CD4-positive, CD25-positive, alpha-beta regulatory T cell (primary cell): ENCODE results near the gene PXMP2. TPM values are rescaled to one million over a fixed set of nuclear protein-coding genes. Genes with fewer than 3 reads are reported as not detected.

Experiments used
- ATAC-seq, 2 donors: fragments of 150-1000 bp; cut with Tn5 transposase; one replicate each; pipeline ENCODE4 v1.10.0; 2021; ENCODE audit warnings: low read depth in 2 of 2, moderate number of reproducible peaks in 2 of 2, moderate library complexity in 1 of 2
- DNase-seq, 3 donors: peaks; one replicate each; pipeline versions ENCODE4 v3.0.0 to v3.0.0-alpha.2; 2012 to 2022; ENCODE audit warnings: mixed read lengths in 1 of 3
- H3K27ac ChIP-seq: one replicate; pipeline ENCODE4 v1.7.0; 2013; ENCODE audit warnings: mild to moderate bottlenecking, low read length; ENCODE audit not compliant: insufficient read depth, poor library complexity, severe bottlenecking
- H3K27me3 ChIP-seq: one replicate; pipeline ENCODE4 v1.7.0; 2013; ENCODE audit warnings: low read length; ENCODE audit not compliant: control insufficient read depth, insufficient read depth
- H3K36me3 ChIP-seq: one replicate; pipeline ENCODE4 v1.7.0; 2013; ENCODE audit warnings: mild to moderate bottlenecking, low read length, moderate library complexity; ENCODE audit not compliant: control insufficient read depth, insufficient read depth
- H3K4me1 ChIP-seq: 2 replicates; pipeline ENCODE4 v1.7.0; 2013; ENCODE audit warnings: mild to moderate bottlenecking, low read length; ENCODE audit not compliant: insufficient read depth, control insufficient read depth, poor library complexity, severe bottlenecking
- H3K4me3 ChIP-seq: one replicate; pipeline ENCODE4 v1.7.0; 2013; ENCODE audit warnings: low read depth, mild to moderate bottlenecking, low read length, moderate library complexity
- H3K9me3 ChIP-seq, 2 experiments: 1 replicate in 1 of 2; 2 replicates in 1 of 2; pipeline ENCODE4 v1.7.0; 2013; ENCODE audit warnings: low read length in 2 of 2, mild to moderate bottlenecking in 1 of 2, moderate library complexity in 1 of 2; ENCODE audit not compliant: control insufficient read depth in 2 of 2
- H3K27ac Mint-ChIP-seq, 3 donors: one replicate each; pipeline ENCODE4 v1.8.0; 2020 to 2022; ENCODE audit warnings: mild to moderate bottlenecking in 3 of 3, mixed read lengths in 3 of 3, moderate library complexity in 2 of 3
- H3K27me3 Mint-ChIP-seq: one replicate; pipeline ENCODE4 v1.8.0; 2022; ENCODE audit warnings: mild to moderate bottlenecking, mixed read lengths
- H3K36me3 Mint-ChIP-seq: one replicate; pipeline ENCODE4 v1.8.0; 2020; ENCODE audit warnings: mixed read lengths
- H3K4me1 Mint-ChIP-seq, 4 donors: one replicate each; pipeline ENCODE4 v1.8.0; 2020 to 2022; ENCODE audit warnings: mixed read lengths in 4 of 4, mild to moderate bottlenecking in 1 of 4
- H3K4me3 Mint-ChIP-seq, 4 donors: one replicate each; pipeline ENCODE4 v1.8.0; 2020 to 2022; ENCODE audit warnings: mild to moderate bottlenecking in 4 of 4, mixed read lengths in 4 of 4, moderate library complexity in 3 of 4
- H3K9me3 Mint-ChIP-seq, 7 donors: one replicate each; pipeline ENCODE4 v1.8.0; 2020 to 2022; ENCODE audit warnings: mixed read lengths in 7 of 7, mild to moderate bottlenecking in 3 of 7, moderate library complexity in 2 of 7
- polyA plus RNA-seq, 4 donors: library from polyadenylated mRNA; unstranded; fragments of 300-500 nt; fragmentation: Illumina TruSeq; gene quantifications; one replicate each; pipeline ENCODE4 v1.2.3, GENCODE V29; 2021
- total RNA-seq: library from RNA; stranded (reverse); gene quantifications from one replicate; pipeline ENCODE4 v1.2.3, GENCODE V29; 2022

Gene PXMP2
- total and polyA plus RNA-seq, 5 donors from 2014 or later, result 3.5 to 20.3 (median 15.2) TPM

GRCh38 chr12:132730353-132730752 is 43.0 kb downstream of the PXMP2 start:
- Histone ChIP-seq H3K4me1 (no peaks in the 10 kb centered on the region), H3K36me3 (peaks cover 79% of the 10 kb centered on the region), H3K27ac (no peak overlapping the region), H3K27me3 (no peaks in the 10 kb centered on the region), H3K9me3 (no peaks in the 10 kb centered on the region), H3K4me3 (no peak overlapping the region)
- Mint-ChIP-seq H3K4me3 (no peak overlapping the region), H3K4me1 (peaks cover 0 to 3% (median under 1%) of the 10 kb centered on the region in 4 donors), H3K9me3 (no peaks in the 10 kb centered on the region), H3K27me3 (no peaks in the 10 kb centered on the region), H3K27ac (no peak overlapping the region), H3K36me3 (peaks cover 69% of the 10 kb centered on the region)
- ATAC-seq (no peak), DNase-seq (no peak)

GRCh38 chr12:132731574-132731973 is 44.2 kb downstream of the PXMP2 start:
- H3K36me3 ChIP-seq, result peaks cover 77% of the 10 kb centered on the region
- H3K4me1 ChIP-seq, result no peaks in the 10 kb centered on the region
- no peaks in the 10 kb centered on the region for H3K9me3 ChIP-seq
- H3K27ac ChIP-seq, result no peak overlapping the region
- no peak for ATAC-seq
- H3K27me3 ChIP-seq, result no peaks in the 10 kb centered on the region
- Mint-ChIP-seq H3K4me1 (peaks cover 0 to 3% (median under 1%) of the 10 kb centered on the region in 4 donors), H3K27ac (no peak overlapping the region), H3K36me3 (peaks cover 57% of the 10 kb centered on the region), H3K9me3 (no peaks in the 10 kb centered on the region), H3K27me3 (no peaks in the 10 kb centered on the region), H3K4me3 (no peak overlapping the region)
- DNase-seq, result no peak
- no peak overlapping the region for H3K4me3 ChIP-seq

DNA sequence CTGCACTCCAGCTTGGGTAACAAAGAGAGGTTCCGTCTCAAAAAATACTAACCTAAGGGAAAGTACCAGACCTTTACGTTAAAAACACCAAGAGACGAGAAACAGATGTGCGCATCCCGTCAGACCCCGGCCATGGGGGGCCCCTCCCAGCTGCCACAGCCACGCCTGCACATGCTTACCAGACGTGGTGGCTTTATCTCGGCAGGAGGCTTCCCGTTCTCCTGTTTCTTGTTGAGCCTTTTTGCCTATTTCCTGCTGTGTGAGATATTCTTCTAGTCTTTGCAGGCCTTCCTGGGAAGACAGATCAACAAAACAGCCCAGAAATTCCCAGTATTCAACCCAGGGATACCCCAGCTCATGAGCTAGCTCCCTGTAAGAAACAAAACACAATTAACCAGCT is 46.8 kb downstream of the PXMP2 start:
- DNase-seq (no peak), ATAC-seq (no peak)
- Histone ChIP-seq H3K27me3 (no peaks in the 10 kb centered on the region), H3K4me3 (no peak overlapping the region), H3K36me3 (peaks cover 79% of the 10 kb centered on the region), H3K9me3 (no peaks in the 10 kb centered on the region), H3K27ac (no peak overlapping the region), H3K4me1 (no peaks in the 10 kb centered on the region)
- no peaks in the 10 kb centered on the region for H3K27me3 Mint-ChIP-seq
- no peak overlapping the region for H3K4me3 Mint-ChIP-seq
- no peaks in the 10 kb centered on the region for H3K9me3 Mint-ChIP-seq
- H3K4me1 Mint-ChIP-seq, result no peaks in the 10 kb centered on the region
- no peak overlapping the region for H3K27ac Mint-ChIP-seq
- H3K36me3 Mint-ChIP-seq, result peaks cover 51% of the 10 kb centered on the region

GRCh38 chr12:132735496-132735895 is 48.1 kb downstream of the PXMP2 start:
- H3K4me3 Mint-ChIP-seq, result no peak overlapping the region
- H3K27me3 ChIP-seq, result no peaks in the 10 kb centered on the region
- no peaks in the 10 kb centered on the region for H3K9me3 Mint-ChIP-seq
- H3K4me1 Mint-ChIP-seq, result no peaks in the 10 kb centered on the region
- no peak overlapping the region for H3K27ac Mint-ChIP-seq
- peaks cover 51% of the 10 kb centered on the region for H3K36me3 Mint-ChIP-seq
- H3K4me1 ChIP-seq, result no peaks in the 10 kb centered on the region
- H3K27ac ChIP-seq, result no peak overlapping the region
- no peaks in the 10 kb centered on the region for H3K9me3 ChIP-seq
- H3K27me3 Mint-ChIP-seq, result no peaks in the 10 kb centered on the region
- H3K4me3 ChIP-seq, result no peak overlapping the region
- DNase-seq (no peak), ATAC-seq (no peak)
- peaks cover 91% of the 10 kb centered on the region for H3K36me3 ChIP-seq

DNA sequence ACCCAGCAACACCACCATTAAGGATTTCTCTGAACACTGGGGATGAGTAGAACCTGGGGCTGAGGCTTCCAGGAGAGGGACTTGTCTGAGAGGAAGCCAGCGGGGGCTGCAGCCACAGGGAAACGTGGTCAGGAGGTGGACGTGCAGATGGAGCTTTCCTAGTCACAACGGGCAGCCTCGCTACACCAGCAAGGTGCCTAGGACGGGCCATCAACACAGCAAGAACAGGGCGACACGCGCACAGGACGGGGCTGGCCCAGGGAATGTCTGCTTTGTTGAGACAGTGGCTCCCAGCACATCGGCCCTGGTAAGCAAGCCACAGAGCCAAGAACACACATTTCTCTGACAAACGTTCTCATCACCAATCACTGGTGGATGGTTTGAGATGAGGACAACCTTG is 49.0 kb downstream of the PXMP2 start:
- Mint-ChIP-seq H3K36me3 (peaks cover 45% of the 10 kb centered on the region), H3K27me3 (no peaks in the 10 kb centered on the region), H3K27ac (no peak overlapping the region), H3K4me3 (no peak overlapping the region), H3K9me3 (no peaks in the 10 kb centered on the region), H3K4me1 (no peaks in the 10 kb centered on the region)
- no peaks in the 10 kb centered on the region for H3K4me1 ChIP-seq
- ATAC-seq (no peak), DNase-seq (no peak)
- no peak overlapping the region for H3K4me3 ChIP-seq
- no peaks in the 10 kb centered on the region for H3K9me3 ChIP-seq
- no peak overlapping the region for H3K27ac ChIP-seq
- no peaks in the 10 kb centered on the region for H3K27me3 ChIP-seq
- peaks cover 91% of the 10 kb centered on the region for H3K36me3 ChIP-seq

DNA sequence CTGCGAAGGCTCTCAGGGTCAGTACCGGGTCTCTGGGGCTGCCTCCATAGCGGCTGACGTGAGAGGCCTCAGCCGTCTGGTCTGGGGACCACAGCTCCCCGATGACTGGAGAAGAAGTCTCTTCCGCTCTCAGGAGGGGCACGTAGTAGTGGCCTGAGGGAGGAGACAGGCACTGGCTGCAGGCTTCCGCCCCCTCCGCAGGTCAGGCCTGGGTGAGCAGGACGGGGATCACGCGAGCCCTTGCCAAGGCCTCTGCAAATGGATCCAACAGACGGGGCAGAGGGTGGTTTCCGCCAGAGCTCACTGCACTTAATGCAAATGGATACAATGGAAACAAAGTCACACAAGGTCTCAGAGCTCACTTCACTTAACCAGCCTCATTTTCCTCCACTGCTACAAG is 49.5 kb downstream of the PXMP2 start:
- H3K4me1 ChIP-seq, result no peaks in the 10 kb centered on the region
- Mint-ChIP-seq H3K4me3 (no peak overlapping the region), H3K4me1 (peaks cover 0 to 2% (median 1%) of the 10 kb centered on the region in 4 donors), H3K36me3 (peaks cover 43% of the 10 kb centered on the region), H3K27ac (no peak overlapping the region), H3K27me3 (no peaks in the 10 kb centered on the region), H3K9me3 (no peaks in the 10 kb centered on the region)
- no peak overlapping the region for H3K27ac ChIP-seq
- no peak overlapping the region for H3K4me3 ChIP-seq
- H3K9me3 ChIP-seq, result no peaks in the 10 kb centered on the region
- DNase-seq (no peak), ATAC-seq (no peak)
- H3K27me3 ChIP-seq, result no peaks in the 10 kb centered on the region
- peaks cover 91% of the 10 kb centered on the region for H3K36me3 ChIP-seq

DNA sequence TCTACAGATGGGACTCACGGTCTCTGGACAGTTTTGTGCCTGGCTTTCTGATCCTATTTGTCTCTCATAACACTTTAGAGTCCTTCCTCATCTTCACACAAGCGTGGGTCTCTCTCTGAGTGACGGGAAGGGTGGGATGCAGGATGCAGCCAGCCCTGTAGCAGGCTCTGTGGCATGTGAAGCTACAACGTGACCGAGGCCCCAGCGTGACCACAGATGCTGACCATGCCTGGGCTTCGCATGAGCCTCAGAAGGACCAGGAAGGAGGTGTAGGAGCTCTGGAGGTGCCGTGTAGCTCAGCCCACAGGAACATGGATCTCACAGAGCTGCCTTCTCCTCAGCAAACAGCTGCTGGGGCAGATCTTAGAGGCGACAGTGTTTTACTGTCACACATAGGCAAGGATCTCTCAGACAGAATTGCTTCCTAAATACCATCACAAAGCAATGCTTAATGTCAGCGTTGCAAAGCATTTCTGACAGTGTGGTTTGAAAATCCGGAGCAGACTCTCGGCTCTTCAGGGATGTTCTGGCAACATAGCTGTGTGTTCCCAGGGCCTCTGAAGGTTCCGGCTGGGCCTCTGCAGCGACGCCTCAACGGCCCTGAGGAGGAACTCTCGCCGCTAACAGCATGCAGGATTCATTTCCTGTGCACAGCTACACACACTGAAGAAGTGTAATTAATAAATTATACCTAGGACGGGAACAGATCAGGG is 52.4 kb downstream of the PXMP2 start:
- H3K27me3 Mint-ChIP-seq, result no peaks in the 10 kb centered on the region
- ATAC-seq (no peak), DNase-seq (no peak)
- H3K27ac ChIP-seq, result no peak overlapping the region
- peaks cover 87% of the 10 kb centered on the region for H3K36me3 ChIP-seq
- no peak overlapping the region for H3K27ac Mint-ChIP-seq
- H3K4me3 Mint-ChIP-seq, result no peak overlapping the region
- peaks cover 0 to 12% (median 4%) of the 10 kb centered on the region in 4 donors for H3K4me1 Mint-ChIP-seq
- no peak overlapping the region for H3K4me3 ChIP-seq
- H3K9me3 ChIP-seq, result no peaks in the 10 kb centered on the region
- no peaks in the 10 kb centered on the region for H3K4me1 ChIP-seq
- no peaks in the 10 kb centered on the region for H3K9me3 Mint-ChIP-seq
- peaks cover 44% of the 10 kb centered on the region for H3K36me3 Mint-ChIP-seq
- no peaks in the 10 kb centered on the region for H3K27me3 ChIP-seq

DNA sequence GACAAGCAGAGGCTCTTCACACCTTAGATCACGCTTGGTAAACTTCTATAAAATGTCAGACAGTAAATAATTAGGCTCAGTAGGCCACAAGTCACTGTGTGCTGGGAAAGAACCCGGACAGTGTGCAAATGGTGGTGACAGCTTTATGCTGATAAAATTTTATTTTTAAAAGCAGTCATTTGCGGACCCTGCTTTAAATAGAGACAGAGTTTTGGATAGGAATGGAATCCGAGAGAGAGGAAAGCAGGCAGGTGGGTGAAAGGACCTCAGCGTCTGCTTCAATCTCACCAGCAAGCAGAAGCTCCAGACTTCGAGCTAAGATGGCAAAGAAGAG is 52.9 kb downstream of the PXMP2 start:
- Mint-ChIP-seq H3K36me3 (peaks cover 44% of the 10 kb centered on the region), H3K27ac (no peak overlapping the region)

More for the DNA sequence above, 52.9 kb downstream of the PXMP2 start:
- Mint-ChIP-seq H3K4me3 (no peak overlapping the region), H3K4me1 (peaks cover 0 to 12% (median 4%) of the 10 kb centered on the region in 4 donors), H3K9me3 (no peaks in the 10 kb centered on the region), H3K27me3 (no peaks in the 10 kb centered on the region)
- H3K27ac ChIP-seq, result no peak overlapping the region
- peaks cover 87% of the 10 kb centered on the region for H3K36me3 ChIP-seq
- no peaks in the 10 kb centered on the region for H3K4me1 ChIP-seq
- DNase-seq (no peak), ATAC-seq (no peak)
- no peaks in the 10 kb centered on the region for H3K27me3 ChIP-seq
- H3K9me3 ChIP-seq, result no peaks in the 10 kb centered on the region
- H3K4me3 ChIP-seq, result no peak overlapping the region
